Epidermal melanocyte (primary cell): ENCODE measurements around the gene RAB17.

Source experiments
- DNase-seq: peaks from one replicate; pipeline ENCODE4 v3.0.0; 2011; ENCODE audit warnings: low spot score; ENCODE audit not compliant: insufficient read length

RAB17 gene

DNA sequence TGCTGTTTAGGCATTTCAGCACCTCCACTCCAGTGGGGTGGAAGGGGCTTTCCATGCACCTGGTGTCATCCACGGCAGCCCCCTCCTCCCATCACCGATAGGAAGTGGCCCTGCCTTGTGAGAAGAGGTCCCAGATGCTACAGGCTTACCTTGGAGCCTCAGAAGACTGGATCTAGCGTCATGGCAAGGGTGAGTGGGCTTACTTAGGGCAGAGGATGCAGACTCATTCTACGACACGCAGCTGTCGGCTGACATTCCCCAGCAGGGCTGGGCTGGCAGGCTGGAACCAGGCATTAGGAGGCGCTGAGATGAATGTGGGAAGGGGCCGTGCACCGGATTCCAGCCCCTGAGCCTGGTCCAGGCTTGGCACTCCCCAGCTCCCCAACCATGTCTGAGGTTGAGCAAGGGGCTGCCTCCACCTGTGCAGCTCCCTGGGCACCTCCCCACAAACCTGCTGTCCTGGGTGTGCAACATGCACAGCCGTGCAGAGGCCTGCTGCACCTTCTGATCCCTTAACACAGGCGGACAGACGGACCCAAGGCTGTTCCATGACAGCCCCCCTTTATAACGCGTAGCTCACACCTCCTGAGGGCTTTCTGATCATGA lies 25.9 kb downstream of the RAB17 start:
- DNase-seq: no peak

DNA sequence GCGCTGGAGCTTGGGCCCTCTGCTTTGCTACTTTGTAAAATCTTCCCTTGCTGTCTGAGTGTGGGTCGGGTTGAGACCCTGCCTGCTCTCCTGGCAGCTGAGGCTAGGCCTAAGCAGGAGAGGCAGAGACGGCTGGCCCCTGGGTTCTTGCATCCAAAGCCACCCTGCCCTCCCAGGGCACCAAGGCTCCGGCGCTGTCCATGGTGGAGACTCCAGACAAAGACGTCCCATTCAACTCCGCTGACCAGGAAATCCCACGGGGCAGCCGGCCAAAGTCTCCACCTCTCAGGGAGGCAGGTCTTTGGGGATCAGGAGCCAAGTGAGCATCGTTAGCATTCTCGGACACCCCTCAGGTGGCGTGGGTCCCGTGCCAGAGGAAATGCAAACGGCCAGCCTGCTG lies 26.7 kb downstream of the RAB17 start:
- peak; percentile 44 for DNase-seq

DNA sequence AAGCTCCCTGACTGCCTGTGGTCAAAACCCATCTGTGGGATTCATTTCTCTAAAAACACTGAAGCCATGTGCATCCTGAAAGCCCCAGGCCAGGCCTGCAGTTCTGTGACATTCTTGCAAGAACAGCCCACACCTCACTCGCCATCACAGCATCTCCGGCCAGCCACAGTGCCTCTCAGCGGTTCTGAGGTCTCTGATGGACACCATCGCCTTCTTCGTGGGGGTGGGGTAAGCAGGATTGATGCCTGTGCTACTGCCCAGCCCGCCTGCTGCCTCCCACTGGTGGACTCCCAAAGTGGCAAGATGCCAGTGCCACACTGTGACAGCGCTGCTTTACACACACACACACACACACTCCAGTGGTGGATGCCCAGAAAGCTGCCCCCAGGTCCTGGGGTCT lies 29.3 kb downstream of the RAB17 start:
- no peak for DNase-seq

GRCh38 chr2:237558961-237559641 lies 31.4 kb downstream of the RAB17 start:
- peak; percentile 61 for DNase-seq

GRCh38 chr2:237557633-237558015 lies 32.9 kb downstream of the RAB17 start:
- no peak for DNase-seq

DNA sequence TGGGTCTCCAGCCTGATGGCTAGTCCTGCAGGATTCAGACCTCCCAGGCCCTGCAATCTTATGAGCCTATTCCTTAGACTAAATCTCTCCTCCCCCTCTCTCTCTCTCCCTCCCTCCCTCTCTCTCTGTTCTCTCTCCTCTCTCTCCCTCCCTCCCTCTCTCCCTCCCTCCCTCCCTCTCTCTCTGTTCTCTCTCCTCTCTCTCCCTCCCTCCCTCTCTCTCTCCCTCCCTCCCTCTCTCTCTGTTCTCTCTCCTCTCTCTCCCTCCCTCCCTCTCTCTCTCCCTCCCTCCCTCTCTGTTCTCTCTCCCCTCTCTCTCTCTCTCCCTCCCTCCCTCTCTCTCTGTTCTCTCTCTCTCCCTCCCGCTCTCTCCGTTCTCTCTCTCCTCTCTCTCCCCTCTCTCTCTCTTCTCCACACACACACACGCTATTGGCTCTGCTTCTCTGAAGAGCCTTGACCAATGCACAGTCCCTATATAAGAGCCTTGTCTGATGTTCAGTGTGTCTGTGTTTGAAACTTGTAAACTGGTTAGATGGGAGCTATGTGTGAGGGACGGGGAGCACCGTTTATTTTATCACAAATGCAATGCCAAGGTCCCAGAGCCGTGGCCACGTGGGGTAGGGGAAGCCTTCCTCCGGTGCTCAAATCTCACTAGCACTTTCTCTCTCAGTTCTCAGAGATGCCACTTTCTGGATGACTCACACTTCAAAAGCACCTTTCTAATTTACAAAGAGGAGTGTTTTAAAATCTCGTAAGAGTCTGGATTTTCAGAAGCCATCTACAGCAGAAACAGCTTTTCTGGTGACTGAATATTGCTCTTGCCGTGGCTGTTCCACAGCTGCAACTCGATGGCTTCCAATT lies 33.5 kb downstream of the RAB17 start:
- no peak for DNase-seq

DNA sequence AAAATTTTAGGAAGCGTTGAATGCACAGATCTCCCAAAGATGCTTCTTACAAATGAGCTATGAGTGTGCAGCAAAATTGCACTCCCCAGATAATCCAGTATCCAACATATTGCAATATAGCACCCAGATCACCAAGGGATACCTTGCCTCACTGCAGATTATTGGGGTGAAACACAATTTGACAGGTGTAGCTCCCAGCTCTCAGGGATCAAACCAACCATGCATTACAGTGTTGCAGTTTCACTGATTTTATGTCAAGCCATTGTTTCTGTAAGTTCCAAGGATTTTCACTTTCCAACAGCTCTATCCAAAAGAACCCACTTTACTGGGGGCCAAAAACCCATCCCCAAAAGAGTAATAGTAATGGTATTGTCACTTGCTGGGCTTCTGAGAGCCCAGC lies 35.0 kb downstream of the RAB17 start:
- no peak for DNase-seq

GRCh38 chr2:237553948-237554347 lies 36.6 kb downstream of the RAB17 start:
- no peak for DNase-seq

GRCh38 chr2:237552908-237553307 lies 37.6 kb downstream of the RAB17 start:
- no peak for DNase-seq

- no peak for DNase-seq
Observed at GRCh38 chr2:237551071-237551574, 39.4 kb downstream of the RAB17 start.

DNA sequence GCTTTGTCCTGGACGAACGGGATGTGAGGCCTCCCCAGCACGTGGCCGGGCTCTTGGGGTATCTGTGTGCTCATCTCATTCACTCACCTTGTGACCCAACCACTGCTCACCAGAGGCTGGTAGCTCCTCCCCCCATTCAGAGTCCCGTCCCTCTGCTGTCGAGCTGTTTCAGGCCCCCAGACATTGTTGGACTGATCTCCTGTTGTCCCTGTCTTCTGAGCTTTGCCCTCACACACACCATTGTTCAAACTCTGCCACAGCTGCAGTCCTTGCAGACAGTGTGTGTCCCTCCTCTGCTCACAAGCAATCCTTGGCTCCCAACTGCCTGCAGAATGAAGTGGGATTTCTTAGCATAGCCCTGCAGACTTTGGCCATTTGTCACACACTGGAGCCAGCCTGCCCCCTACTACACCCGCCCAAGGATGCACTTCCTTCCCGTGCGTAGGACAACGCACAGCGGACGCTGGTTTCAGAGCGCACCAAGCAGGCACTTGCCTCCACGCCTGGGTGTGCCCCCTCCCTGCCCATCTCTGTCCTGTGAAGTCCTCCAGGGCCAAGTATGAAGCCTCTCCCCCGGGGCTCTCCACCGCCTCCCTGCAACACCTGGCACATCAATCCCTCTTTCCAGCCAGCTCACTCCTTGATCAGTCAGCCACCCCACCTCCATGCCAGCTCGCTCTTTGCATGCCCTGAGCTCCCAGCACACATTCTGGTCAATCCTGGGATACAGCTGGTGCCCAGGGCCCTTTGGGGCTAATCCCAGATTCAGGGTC lies 40.7 kb downstream of the RAB17 start:
- no peak for DNase-seq

GRCh38 chr2:237549216-237549615 lies 41.3 kb downstream of the RAB17 start:
- no peak for DNase-seq

- no peak for DNase-seq
Observed at GRCh38 chr2:237547841-237548416, 42.6 kb downstream of the RAB17 start.

DNA sequence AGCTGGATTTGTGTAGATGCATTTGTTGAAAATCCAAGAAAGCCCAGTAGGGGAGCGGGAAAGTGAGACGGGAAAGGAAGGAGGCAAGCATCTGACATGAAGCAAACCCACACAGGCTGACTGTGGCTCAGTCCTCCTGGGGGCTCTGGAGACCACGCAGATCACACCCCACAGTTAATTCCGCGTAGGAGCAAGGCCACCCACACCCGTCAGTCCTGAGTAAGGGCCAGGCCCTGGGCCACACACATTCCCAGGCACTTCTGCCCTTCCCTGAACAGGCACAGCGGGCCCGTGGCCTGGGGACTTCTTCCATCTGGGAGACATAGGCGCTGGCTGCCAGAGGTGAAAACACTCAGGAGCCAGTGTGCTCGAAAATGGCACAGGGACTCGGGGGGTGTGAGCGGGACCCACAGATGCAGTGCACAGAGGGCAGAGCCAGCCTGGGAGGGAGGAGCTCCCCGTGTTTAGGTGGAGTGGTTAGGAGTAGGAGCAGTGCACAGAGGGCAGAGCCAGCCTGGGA lies 43.6 kb downstream of the RAB17 start:
- DNase-seq: no peak

- DNase-seq: no peak
Observed at GRCh38 chr2:237546040-237546875, 44.3 kb downstream of the RAB17 start.

DNA sequence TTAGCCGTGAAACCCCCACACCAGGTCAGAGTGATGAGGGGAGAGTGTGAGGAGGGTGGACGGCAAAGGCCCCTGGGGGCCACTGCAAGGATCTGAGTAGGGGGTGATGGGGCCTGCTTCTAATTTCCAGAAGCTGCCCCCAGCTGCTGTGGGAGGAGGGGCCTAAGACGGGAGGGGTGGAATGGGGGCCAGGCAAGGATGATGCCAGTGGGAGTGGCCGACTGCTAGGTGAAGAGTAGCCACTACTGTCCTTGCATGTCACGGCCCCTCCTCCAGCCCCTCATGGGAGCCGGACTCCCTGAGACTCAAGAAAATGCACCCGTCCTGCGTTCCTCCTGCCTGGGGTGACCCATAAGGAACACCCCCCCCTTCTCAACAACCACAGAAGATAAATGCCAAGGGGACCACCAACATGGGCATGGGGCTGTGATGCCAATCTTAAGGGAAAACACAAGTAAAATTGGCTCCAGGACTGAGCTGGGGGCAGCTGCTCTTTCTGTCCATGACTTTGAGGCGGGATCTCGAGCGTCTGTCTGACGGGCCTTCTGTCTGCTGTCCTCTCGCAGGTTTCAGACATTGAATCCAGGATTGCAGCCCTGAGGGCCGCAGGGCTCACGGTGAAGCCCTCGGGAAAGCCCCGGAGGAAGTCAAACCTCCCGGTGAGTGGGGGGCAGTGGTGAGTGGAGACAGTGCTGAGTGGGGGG lies 48.4 kb downstream of the RAB17 start:
- no peak for DNase-seq

- DNase-seq: no peak
Observed at GRCh38 chr2:237541243-237541642, 49.3 kb downstream of the RAB17 start.

DNA sequence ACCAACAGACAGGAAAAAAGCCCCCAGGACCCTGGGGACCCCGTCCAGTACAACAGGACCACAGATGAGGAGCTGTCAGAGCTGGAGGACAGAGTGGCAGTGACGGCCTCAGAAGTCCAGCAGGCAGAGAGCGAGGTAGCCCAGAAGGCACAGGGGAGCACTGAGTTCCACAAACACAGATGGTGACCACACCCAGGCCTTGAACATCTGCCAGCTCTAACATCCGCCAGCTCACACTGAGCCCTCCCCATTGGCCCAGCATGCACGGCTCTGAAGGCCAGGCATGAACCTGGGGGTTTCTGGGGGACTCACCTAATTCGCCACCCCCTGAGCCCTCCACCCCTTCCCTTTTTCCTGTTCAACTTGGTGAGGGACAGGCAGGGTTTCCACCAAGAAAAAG lies 49.7 kb downstream of the RAB17 start:
- DNase-seq: no peak

DNA sequence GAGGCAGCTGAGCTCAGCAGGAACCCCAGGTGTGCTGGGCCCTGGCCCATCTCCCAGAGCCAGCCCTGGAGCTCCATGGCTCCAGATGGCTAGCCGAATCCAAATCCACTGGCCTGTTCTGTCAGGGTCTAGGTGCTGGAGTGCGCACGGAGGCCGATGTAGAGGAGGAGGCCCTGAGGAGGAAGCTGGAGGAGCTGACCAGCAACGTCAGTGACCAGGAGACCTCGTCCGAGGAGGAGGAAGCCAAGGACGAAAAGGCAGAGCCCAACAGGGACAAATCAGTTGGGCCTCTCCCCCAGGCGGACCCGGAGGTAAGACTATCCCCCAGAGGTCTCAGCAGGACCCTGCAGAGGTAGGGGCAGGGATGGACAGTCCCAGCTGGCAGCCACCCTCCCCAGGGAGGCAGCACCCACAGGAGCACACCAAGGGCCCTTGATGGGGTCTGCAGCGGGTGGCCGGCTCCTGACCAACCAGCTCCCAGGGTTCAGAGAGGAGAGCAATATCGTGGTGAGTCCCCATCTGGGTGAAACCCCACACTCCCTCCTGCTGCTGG lies 50.2 kb downstream of the RAB17 start:
- no peak for DNase-seq
